DOHH2 (cell line): ENCODE results near the gene SLC2A9.

Experiments
- EZH2phosphoT487 ChIP-seq: fragments of 200-600 bp; sonication (generic); IDR thresholded peaks from 2 replicates; pipeline ENCODE4 v1.6.1; 2017; ENCODE audit warnings: borderline replicate concordance, mild to moderate bottlenecking, antibody characterized with exemption, low read length, moderate library complexity, mixed read lengths
- TF ChIP-seq, protein P1 (sequence below): fragments of 200-600 bp; sonication (generic); IDR thresholded peaks from one replicate; pipeline ENCODE4 v1.5.1; 2014; ENCODE audit warnings: antibody characterized with exemption, mild to moderate bottlenecking, low read depth, low read length; ENCODE audit not compliant: poor library complexity, severe bottlenecking

DNA sequence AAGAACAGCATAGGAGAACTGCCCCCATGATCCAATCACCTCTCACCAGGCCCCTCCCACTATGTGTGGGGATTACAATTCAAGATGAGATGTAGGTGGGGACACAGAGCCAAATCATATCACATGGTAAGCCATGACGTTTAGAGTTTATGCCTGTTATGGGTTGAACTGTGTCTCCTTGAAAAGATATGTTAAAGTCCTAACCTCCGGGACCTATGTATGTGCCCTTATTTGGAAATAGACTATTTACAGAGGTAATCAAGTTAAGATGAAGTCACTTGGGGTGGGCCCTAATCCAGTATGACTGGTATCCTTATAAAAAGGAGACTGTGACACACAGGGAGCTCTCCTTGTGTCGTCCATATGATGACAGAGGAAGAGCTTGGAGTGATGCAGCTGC, 25.2 kb upstream of the SLC2A9 start:
- TF ChIP-seq, protein P1, sequence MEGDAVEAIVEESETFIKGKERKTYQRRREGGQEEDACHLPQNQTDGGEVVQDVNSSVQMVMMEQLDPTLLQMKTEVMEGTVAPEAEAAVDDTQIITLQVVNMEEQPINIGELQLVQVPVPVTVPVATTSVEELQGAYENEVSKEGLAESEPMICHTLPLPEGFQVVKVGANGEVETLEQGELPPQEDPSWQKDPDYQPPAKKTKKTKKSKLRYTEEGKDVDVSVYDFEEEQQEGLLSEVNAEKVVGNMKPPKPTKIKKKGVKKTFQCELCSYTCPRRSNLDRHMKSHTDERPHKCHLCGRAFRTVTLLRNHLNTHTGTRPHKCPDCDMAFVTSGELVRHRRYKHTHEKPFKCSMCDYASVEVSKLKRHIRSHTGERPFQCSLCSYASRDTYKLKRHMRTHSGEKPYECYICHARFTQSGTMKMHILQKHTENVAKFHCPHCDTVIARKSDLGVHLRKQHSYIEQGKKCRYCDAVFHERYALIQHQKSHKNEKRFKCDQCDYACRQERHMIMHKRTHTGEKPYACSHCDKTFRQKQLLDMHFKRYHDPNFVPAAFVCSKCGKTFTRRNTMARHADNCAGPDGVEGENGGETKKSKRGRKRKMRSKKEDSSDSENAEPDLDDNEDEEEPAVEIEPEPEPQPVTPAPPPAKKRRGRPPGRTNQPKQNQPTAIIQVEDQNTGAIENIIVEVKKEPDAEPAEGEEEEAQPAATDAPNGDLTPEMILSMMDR, result no peak
- TF ChIP-seq EZH2phosphoT487, result no peak
